Coronary artery (tissue), 2 donors: Measurements from ENCODE around the gene GSTT4.
"Not testable (repeated sequence)": the region's sequence is repeated elsewhere in the genome, so short reads cannot be mapped to it uniquely, and the experiment has no call there.

ENCODE experiments used
- DNase-seq: peaks from one replicate; pipeline ENCODE4 v3.0.0-alpha.2; 2017; ENCODE audit warnings: low spot score
- H3K27ac ChIP-seq, 2 donors: fragments of 200-600 bp; sonication (generic); one replicate each; pipeline ENCODE4 v1.5.1; 2016 to 2019
- H3K4me3 ChIP-seq: fragments of 200-600 bp; sonication (generic); 2 replicates; pipeline ENCODE4 v1.5.1; 2016; ENCODE audit warnings: mild to moderate bottlenecking, moderate library complexity
- CTCF ChIP-seq: fragments of 200-600 bp; sonication (generic); IDR thresholded peaks from one replicate; pipeline ENCODE4 v1.5.1; 2019; ENCODE audit warnings: antibody characterized with exemption

Gene GSTT4

GRCh38 chr22:23969071-23969470 lies 36.2 kb downstream of the GSTT4 start:
- no peak for TF ChIP-seq CTCF
- H3K27ac ChIP-seq, result no peak overlapping the region
- no peak for DNase-seq
- H3K4me3 ChIP-seq, result no peak overlapping the region

GRCh38 chr22:23966568-23966967 lies 38.7 kb downstream of the GSTT4 start, which contains the start of gene DDTL:
Gene DDTL, plus strand, starts transcription at chr22:23966888. Its CDS starts 27 bp downstream, at chr22:23966915.
- not testable (repeated sequence) for DNase-seq, H3K27ac ChIP-seq, H3K4me3 ChIP-seq

GRCh38 chr22:23966094-23966493 lies 39.2 kb downstream of the GSTT4 start:
- not testable (repeated sequence) for DNase-seq, H3K4me3 ChIP-seq, H3K27ac ChIP-seq

GRCh38 chr22:23961084-23961771 lies 44.0 kb downstream of the GSTT4 start, which contains the start of gene GSTT2B:
Gene GSTT2B, minus strand, starts transcription at chr22:23961195. Its CDS starts 64 bp downstream, at chr22:23961131.
- not testable (repeated sequence) for H3K27ac ChIP-seq, DNase-seq
- peak within 1 kb of the TSS; percentile 50 for H3K4me3 ChIP-seq

GRCh38 chr22:23956301-23956900 lies 48.9 kb downstream of the GSTT4 start:
- H3K27ac ChIP-seq, H3K4me3 ChIP-seq: not testable (repeated sequence)
- peak; percentile 78 for DNase-seq
- peak; percentile 79 for TF ChIP-seq CTCF

GRCh38 chr22:23955886-23956285 lies 49.4 kb downstream of the GSTT4 start:
- DNase-seq, H3K4me3 ChIP-seq, H3K27ac ChIP-seq: not testable (repeated sequence)

GRCh38 chr22:23954991-23955305 lies 50.3 kb downstream of the GSTT4 start:
- not testable (repeated sequence) for DNase-seq

GRCh38 chr22:23954193-23954990 lies 50.9 kb downstream of the GSTT4 start:
- H3K27ac ChIP-seq, H3K4me3 ChIP-seq, DNase-seq: not testable (repeated sequence)

More at GRCh38 chr22:23954991-23955305, 50.3 kb downstream of the GSTT4 start:
- H3K27ac ChIP-seq, H3K4me3 ChIP-seq: not testable (repeated sequence)

- not testable (repeated sequence) for H3K27ac ChIP-seq, H3K4me3 ChIP-seq, DNase-seq
Measured at GRCh38 chr22:23953485-23953884, 51.8 kb downstream of the GSTT4 start.

- not testable (repeated sequence) for H3K4me3 ChIP-seq, H3K27ac ChIP-seq, DNase-seq
Measured at GRCh38 chr22:23952794-23953405, 52.4 kb downstream of the GSTT4 start.

GRCh38 chr22:23951383-23951782 lies 53.9 kb downstream of the GSTT4 start:
- not testable (repeated sequence) for DNase-seq

GRCh38 chr22:23949764-23950163 lies 55.5 kb downstream of the GSTT4 start:
- H3K27ac ChIP-seq, DNase-seq, H3K4me3 ChIP-seq: not testable (repeated sequence)

More at GRCh38 chr22:23951383-23951782, 53.9 kb downstream of the GSTT4 start:
- not testable (repeated sequence) for H3K4me3 ChIP-seq, H3K27ac ChIP-seq
